8988T (cell line): Measurements from ENCODE around the gene DIPK1B.
A peak's percentile ranks its signal among the peaks of the same experiment; 100 is the strongest.

ENCODE experiments used
- DNase-seq: peaks from one replicate; pipeline ENCODE4 v3.0.0; 2011

DIPK1B gene

DNA sequence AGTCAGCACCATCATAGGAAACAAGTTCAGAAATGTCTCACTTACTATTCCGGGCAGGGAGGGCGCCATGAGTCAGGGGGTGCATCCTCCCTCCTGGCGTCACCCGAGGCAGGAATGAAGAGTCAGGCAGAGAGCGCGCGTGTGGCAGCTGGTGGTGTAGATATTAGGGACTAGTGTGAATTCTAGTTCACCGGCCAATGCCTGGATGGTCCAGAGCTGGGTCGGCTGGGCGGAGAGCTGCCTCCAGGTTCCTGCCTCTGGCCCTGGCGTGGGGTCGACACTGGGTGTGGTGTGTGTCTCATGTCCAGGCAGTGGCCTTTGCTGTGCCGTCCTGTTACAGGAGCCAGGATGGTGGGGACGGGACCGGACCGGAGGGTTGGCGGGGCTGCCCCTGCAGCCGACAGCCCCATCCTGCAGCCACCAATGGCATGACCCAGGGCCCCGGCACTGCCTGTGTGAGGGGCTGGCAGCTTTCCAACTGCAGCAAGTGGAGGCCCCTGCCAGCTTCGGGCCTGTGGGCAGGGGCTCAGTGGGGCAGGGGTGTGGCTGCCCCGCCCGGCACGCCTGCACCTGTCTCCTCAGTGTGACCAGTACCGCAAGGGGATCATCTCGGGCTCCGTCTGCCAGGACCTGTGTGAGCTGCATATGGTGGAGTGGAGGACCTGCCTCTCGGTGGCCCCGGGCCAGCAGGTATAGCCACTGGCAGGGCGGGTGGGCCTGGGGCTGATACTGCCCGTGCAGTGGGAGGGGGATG lies 9.1 kb downstream of the DIPK1B start:
- DNase-seq: peak; percentile 95

DNA sequence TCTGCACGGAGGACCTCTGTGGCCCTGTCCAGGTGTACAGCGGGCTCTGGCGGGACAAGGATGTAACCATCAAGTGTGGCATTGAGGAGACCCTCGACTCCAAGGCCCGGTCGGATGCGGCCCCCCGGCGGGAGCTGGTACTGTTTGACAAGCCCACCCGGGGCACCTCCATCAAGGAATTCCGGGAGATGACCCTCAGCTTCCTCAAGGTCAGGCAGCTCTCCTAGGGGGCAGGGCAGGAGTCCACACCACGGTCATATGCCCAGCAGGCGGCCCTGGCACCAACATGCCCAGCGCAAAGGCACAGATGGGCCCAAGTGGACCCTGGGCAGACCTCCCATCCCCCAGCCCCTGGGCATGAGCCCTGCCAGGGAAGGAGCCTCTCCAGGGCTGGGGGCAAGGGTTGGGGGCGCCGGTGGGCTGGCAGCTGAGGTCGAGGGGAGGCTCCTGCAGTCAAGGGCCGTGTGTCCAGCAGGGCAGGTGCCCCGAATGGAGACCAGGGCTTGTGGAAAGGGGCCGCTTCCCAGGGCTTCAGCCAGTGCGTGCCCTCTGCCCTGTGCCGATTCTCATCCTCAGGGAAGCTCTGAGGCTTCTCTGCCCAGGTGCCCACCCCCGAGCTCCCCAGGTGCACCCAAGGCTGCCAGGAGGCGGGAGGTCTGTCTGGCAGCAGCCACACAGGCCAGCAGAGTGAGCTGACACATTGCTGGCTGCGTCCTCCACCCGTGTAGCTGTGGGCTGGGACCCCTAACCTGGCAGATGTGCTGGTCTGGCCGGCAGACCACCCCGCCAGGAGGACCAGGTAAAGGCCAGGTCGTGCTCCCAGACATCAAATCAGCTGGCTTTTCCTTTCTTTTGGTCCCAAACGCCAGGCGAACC lies 10.0 kb downstream of the DIPK1B start:
- DNase-seq: no peak

DNA sequence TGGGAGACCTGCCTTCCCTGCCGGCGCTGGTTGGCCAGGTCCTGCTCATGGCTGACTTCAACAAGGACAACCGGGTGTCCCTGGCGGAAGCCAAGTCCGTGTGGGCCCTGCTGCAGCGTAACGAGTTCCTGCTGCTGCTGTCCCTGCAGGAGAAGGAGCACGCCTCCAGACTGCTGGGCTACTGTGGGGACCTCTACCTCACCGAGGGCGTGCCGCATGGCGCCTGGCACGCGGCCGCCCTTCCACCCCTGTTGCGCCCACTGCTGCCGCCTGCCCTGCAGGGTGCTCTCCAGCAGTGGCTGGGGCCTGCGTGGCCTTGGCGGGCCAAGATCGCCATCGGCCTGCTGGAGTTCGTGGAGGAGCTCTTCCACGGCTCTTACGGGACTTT lies 10.6 kb downstream of the DIPK1B start:
- DNase-seq: no peak

DNA sequence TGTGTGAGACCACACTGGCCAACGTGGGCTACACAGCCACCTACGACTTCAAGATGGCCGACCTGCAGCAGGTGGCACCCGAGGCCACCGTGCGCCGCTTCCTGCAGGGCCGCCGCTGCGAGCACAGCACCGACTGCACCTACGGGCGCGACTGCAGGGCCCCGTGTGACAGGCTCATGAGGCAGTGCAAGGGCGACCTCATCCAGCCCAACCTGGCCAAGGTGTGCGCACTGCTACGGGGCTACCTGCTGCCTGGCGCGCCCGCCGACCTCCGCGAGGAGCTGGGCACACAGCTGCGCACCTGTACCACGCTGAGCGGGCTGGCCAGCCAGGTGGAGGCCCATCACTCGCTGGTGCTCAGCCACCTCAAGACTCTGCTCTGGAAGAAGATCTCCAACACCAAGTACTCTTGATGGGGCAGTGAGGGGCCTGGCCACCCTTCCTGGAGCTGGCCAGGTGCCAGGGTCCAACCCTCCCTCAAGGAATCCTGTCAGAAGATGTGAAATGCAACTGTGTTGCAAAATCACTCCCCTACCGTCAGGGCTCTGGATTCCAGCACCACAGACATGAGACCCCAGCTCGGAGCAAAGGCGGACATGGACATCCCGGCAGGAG lies 11.1 kb downstream of the DIPK1B start:
- DNase-seq: no peak

DNA sequence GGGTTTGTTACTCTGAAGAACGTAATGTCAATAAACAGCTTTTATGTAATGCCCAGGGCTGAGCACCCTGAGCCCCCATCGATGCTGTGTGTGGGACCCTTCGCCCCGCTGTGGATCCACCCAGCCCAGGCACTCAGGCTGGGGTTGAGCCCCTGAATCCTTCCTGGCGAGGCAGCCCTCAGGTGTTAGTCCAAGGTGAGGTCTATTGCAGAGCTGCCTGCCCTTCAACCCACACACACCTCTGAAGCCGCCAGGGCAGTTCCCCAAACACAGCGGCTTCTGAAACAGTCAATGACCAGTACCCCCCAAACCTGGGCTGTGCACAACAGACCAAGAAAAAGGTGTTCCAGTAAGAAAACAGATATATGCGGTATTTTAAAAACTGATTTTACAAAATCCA lies 11.6 kb downstream of the DIPK1B start:
- DNase-seq: no peak

DNA sequence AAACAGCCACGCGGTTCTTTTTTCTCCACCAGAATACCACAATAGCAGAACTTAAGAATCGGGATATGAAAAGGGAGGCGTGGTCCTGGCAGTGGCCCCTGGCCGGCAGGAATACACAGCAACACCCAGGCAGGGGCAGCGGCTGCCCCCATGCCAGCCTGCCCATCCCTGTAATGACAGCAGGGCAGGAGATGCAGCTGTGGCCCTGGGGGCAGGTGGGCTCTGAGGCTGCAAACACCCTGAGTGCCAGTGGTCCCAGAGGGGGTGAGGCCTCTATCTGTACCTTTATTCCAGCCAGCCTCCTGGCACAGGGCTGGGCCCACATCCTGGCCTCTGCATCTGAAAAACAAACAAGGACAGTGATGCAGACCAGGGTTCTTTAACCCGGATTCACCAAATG lies 12.4 kb downstream of the DIPK1B start:
- DNase-seq: no peak

DNA sequence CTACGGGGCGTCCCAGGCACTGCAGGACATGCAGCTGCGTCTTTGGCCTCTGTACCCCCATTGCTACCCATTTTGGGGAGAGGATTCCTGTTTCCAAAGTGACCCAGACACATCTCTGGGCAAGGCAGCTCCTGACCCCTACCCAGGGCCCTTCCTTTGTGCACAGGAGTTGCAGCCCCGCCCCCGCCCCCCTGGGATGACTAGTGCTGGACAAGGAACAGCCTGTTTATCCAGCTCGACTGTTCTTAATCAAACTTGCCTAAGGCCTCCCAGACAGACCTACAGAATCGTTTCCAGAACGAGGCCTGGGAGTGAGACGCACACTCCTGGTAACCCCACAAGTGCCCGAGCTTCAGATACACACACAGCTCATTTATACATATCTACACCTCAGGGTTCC lies 13.2 kb downstream of the DIPK1B start:
- DNase-seq: no peak

DNA sequence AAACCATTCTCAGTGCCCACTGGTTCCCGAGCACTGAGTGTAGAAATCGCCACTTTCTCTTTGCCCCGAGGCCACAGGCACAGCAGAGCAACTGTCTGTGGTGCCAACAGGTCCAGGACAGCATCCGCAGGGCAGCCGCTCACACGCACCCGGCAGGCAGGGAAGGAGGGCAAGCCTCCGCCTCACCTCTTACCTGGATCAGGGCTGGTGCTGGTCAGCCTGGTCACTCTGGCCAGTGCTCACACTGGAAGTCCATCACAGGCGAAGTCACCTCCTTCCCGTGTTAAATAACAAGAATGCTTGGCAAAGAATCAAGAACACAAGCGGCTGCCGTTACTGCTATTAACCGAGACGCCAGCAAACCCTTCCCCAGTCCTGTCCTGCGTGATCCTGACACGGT lies 13.7 kb downstream of the DIPK1B start:
- DNase-seq: peak; percentile 34

DNA sequence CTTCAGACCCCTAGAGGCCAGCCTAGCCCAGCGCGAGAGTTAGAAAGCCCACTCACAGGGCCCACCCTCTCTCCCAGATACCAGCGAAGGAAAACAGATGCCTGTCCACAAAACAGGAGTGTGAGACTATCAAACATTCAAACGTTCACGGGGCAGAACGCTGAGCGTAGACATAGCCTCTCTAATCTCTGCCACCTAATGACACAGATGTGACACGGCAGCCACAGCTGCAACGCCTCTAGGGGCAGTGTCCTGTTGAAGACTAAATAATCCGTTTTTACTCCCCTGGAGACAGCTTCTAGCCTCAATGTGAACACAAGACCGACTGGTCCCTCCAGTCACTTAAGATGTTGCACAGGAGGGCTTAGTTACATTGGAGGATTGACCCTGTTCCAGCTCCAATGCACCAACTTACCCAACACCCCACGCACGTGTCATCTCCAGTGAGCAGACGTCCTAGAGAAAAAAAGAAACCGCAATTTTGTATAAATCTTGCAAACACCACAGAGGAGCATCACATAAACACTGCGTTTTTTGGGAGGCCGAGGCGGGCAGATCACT lies 14.3 kb downstream of the DIPK1B start:
- DNase-seq: peak; percentile 62

DNA sequence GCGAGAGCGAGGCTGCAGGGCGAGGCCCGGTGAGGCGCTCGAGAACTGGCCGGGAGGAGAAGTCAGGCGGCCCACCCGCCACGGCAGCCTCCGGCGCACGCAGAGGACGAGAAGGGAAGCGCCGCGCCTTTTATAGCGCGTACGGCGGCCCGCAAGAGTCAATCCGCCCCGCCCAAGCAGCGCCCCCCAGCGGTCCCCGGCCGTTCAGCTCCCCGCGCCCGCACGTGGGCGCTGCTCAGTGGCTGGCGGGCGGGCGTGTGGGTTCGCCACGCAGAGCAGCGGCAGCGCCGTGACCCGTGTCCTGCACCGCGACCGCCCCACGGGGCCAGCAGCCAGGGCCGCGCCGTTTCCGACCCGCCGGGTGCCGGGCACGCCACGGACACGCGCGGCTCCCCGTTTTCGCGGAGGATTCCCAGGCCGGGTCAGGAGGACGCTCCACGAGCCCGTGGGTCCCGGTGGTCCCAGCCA lies 15.7 kb downstream of the DIPK1B start:
- DNase-seq: peak; percentile 94

DNA sequence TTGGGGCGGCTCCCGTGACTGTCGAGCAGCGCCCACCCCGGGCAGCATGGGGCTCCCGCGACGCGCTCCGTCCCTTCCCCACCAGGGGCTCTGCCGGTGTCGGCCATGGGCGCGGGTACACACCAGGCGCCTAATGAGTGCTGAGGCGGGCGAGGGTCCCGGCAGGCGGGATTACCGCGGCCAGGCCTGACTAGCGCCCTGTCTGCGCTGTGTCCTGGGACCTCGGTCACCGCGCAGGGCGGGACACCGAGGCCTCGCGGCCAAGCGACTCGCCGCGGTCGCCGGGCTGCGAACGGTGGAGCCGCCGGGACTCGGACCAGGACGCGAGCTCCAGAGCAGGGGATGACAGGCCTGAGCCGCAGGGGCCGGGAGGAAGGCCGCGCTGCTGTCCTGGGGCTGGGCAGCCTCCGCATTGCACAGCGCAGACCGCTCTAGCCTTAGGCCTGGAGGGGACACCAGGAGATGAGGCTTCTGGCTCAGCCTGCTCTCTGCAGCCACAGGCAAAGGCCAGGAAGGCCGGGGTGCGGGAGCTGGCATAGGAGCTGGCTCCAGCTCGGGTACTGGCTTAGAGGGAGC lies 16.3 kb downstream of the DIPK1B start:
- peak; percentile 69 for DNase-seq

DNA sequence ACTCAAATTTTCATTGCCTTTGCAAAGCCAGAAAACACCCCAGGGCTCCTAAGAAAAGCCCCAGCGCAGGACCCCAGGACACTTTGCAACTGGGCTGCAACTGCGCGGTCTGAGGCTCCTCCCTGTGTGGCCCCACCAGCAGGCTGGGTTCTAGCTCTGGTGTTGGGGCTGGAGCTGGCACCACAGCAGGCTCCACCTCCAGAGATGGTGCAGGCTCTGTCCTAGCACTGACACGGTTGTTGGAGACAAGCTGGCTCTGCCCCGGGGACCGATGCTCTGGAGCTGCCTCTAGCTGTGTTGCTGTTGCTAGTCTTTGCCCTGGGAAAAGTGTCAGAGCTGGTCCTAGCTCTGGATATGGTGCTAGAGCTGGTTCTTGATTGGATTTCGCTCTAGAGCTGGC lies 16.8 kb downstream of the DIPK1B start:
- peak; percentile 31 for DNase-seq

DNA sequence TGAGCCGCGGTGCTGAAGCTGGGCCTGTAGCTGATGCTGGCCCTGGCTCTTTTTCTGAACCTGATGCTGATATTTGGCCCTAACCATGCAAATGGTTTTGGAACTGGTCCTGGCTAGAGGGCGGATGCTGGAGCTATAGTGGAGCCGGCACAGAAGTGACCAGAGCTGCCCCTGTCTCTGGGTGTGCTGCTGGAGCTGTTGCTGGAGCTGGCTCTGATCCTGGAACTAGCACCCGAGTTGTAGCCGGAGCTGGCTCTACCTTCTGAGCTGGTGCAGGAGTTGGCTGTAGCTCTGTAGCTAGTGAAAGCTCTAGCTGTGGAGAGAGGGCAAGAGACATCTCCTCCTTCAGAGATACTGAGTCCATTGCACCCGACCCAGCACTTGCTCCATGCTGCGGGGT lies 17.6 kb downstream of the DIPK1B start:
- no peak for DNase-seq

DNA sequence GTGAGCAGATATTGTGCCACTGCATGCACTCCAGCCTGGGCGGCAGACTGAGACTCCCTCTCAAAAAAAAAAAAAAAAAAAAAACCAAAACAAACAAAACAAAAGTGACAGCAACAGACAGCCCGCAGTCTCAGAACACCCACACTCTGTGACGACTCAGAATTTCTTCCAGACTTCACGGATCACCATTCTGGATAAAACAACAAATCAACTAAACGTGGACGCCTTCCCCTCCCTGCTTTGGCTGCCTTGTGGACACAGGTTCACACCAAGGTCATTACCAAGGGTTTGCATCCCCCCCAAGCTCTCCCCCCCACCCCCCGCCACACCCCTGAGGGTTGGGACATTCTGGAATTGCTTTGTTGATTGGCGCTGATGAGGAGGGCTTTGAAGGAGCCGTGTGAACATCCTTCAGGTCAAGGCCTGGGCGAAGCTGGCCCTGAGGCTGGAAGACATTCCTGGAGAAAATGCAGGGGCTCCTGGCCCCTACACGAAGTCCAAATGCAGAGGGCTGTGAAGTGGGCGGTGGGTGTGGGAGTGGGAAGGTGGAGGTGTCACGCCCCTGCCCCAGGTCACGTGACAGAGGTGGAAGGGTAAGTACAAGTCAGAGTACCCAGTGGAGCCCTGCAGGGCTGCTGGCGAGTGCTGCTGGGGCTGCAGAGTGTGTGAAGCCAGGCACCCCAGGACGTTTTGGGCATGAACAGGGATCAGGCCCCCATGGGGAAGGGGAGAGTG lies 20.2 kb downstream of the DIPK1B start:
- no peak for DNase-seq

DNA sequence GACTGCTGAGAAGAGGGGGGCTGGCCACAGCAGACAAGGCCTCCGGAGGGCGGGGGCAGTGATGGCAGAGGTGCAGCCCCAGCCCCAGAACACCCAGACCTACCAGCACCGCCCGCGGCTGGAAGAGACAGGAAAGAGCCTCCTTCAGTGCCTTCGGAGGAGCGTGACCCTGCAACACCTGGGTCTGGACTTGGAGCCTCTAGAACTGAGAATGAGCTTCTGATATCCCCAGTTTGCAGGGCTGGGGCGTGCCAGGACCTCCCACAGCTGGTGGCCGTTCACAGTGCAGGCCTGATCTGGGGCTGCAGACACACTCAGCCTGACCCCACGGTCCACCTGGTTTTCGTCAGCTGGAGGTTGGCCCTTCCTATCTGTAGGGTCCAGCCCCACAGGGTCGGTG lies 21.2 kb downstream of the DIPK1B start:
- DNase-seq: no peak

DNA sequence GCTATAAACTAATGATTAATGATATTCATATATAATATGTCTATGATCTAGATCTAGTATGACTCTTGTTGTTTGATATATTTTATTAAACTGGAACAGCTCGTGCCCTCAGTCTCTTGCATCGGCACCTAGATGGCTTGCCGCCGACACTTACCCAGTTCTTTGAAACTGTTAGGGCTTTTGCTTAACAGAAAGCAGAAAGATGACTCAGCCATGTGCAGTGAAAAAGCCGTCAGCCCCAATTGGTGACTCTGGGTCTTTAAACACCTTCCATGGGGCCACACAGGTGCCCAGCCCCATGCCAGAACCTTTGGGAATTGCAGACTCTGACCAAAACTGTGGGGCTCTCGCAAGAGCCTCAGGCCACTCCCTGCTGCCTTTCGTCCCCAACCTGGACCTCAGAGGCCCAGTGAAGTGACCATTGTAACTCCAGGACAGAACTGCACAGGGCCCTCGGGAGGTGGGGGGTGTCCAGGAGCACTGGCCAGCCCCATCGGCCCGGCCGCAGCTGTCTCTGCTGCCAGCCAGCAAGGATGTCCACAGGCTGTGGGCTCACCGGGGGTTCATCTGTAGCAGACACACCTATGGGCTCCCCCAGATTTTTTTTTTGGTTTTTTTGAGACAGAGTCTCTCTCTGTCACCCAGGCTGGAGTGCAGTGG lies 22.6 kb downstream of the DIPK1B start:
- DNase-seq: no peak

DNA sequence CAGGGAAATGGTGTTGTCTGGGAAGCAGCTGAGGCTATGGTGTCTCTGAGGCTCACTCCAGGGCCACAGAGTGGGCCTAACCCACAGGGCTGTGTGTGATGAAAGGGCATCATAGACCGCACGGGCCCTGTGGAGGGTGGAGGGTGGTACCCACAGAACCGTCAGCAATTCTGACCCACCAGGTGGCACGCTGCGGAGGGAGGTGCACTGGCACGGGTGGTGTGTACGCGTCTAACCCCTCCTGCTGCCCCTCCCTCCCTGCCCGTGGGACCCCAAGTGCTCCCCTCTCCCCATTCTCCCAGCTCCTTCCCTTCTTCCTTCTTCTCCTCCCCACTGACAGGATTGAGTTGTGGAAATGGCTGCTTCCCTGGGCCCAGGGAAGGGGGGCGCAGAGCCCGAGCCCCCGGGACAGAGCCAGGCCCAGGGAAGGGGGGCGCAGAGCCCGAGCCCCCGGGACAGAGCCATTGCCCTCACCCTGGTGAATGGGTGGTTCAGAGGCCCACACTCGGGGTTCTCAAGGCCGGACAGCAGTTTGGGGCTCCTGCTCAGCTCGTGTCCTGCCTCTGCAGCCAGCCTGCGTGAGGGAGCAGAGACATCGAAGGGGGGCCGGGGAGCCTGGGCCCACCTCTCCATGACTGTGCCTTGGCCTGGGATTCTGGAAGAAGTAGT lies 23.6 kb downstream of the DIPK1B start:
- DNase-seq: no peak

DNA sequence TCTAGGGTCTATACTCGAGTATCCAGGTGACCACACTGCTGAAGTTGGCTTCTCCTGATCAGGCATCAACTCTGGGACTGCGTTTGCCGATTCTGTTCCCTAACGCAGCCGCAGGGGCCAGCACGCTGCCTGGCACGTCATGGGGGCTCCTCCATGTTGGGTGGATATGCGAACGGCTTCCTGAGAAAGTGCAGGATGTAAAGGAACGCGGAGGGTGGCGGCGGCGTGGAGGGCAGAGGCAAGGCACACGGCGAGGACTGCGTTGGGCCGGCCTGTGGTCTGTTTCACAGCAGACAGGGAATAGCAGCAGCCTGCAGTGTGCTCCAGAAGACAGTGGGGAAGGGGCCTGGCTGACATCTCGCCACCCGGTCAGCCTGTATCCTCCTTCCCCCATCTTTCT lies 26.6 kb downstream of the DIPK1B start:
- no peak for DNase-seq

DNA sequence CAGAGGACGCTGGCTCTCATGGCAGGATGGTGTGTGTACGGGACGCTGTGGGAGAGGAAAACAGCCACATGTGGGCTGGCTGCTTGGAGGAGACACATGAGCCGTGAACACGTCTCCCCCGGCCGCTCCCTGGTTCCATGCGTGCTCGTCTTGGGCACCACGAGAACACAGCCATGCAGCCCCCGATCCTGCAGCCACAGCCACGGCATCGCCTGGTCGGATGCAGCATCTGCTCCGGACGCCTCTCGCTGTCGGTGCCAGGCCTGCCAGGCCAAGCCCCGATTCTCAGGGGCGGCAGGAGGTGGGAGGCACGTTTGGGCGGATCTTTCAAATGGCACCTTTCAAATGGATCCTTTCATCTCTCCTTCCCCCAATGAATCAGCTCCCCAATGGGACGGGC lies 27.1 kb downstream of the DIPK1B start:
- DNase-seq: no peak

DNA sequence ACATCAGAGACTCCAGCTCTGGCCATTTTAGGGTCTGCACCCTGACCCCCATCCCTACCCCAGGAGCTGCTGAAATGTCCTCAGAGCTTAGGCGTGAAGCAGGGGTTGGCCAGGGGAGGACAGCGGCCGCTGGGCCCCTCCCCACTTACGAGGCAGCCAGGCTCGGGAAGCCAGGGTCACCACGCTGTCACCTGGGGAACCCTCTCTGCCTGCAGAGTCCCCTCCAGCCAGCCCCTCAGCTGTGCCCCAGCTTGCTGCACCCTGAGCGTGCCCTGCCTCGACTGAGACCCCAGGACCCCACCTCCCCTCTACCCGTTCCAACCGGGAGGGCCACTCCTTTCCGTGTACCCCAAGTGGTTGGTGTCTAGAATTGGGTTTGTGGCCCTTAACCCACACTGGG lies 27.7 kb downstream of the DIPK1B start:
- no peak for DNase-seq

DNA sequence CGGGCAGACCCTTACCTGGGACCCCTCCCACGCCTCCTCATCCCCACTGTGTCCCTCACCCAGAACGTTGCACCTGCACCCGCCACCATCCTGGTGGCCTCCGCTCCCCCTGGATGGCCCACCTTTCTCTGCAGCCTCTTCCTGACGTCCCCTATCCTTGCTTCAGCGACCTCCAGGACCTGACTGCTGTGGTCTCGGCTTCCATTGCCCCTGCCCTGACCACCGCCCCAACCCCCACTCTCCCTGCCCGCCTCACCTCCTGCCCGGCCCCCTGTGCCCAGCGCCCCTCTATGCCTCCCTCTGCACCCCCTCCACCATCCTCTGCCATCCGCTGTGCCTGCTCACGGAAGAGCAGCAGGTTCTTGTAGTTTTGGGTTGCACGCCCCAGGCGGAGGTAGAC lies 28.1 kb downstream of the DIPK1B start:
- no peak for DNase-seq
